Measurements from ENCODE around the gene FRMD8. TPM values are rescaled to one million over a fixed set of nuclear protein-coding genes. Genes with fewer than 3 reads are reported as not detected.

Gene FRMD8
- total RNA-seq, 1 donor from 2014 or later = 99.3 TPM

GRCh38 chr11:65379698-65380459 is 6.6 kb upstream of the FRMD8 start:
- no peak for TF ChIP-seq CTCF (IDR thresholded peaks at IDR 0.05)
- Histone ChIP-seq H3K27ac (no peak overlapping the region), H3K9me3 (no peaks in the 10 kb centered on the region), H3K36me3 (no peaks in the 10 kb centered on the region), H3K27me3 (no peaks in the 10 kb centered on the region), H3K4me1 (peaks cover 6 to 22% of the 10 kb centered on the region in 2 donors), H3K4me3 (no peak overlapping the region)
- no peak for DNase-seq (ENCODE audit: low spot score in 2 of 2)
- intact Hi-C loops (cut with DNase I) = loop anchor here (5.0 kb wide), 1 partner anchor 192 kb away; the partner anchor contains the start of genes FAM89B and ZNRD2

GRCh38 chr11:65380460-65381119 is 5.8 kb upstream of the FRMD8 start:
- no peak for DNase-seq (ENCODE audit: low spot score in 2 of 2)
- H3K27ac ChIP-seq = peak overlapping the region; percentile 95 to 97
- peaks cover 6 to 28% of the 10 kb centered on the region in 2 donors for H3K4me1 ChIP-seq

DNA sequence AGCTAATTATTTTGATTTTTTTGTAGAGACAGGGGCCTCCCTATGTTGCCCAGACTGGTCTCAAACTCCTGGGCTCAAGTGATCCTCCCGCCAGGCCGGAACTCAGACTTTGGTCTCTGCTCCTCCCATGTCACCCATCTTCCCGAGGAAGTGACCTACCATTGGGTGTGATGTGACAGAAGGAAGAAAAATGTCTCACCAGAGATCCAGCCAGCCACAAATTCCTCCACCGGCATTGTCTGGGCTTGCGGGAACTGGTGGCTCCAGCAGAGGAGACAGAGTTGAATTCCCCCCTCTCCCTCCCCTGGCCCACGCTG is 4.8 kb upstream of the FRMD8 start:
- intact Hi-C loops (cut with DNase I) = loop anchor here (1.0 to 5.0 kb wide), 3 partner anchors 35 to 191 kb away; partner anchors contain the start of genes FAM89B and ZNRD2
- Histone ChIP-seq H3K36me3 (no peaks in the 10 kb centered on the region), H3K4me1 (peaks cover 10 to 33% of the 10 kb centered on the region in 2 donors), H3K4me3 (peak overlapping the region; percentile 31 to 63), H3K27me3 (no peaks in the 10 kb centered on the region), H3K27ac (peak overlapping the region; percentile 95 to 97), H3K9me3 (no peaks in the 10 kb centered on the region)
- peak in 1 of 2 donors; percentile 78 for DNase-seq (ENCODE audit: low spot score in 2 of 2)
- TF ChIP-seq CTCF (IDR thresholded peaks at IDR 0.05) = no peak

More at GRCh38 chr11:65380460-65381119, 5.8 kb upstream of the FRMD8 start:
- H3K27me3 ChIP-seq = no peaks in the 10 kb centered on the region
- H3K36me3 ChIP-seq = no peaks in the 10 kb centered on the region
- H3K4me3 ChIP-seq = no peak overlapping the region
- intact Hi-C loops (cut with DNase I) = loop anchor here (5.0 kb wide), 1 partner anchor 192 kb away; the partner anchor contains the start of genes FAM89B and ZNRD2
- no peak for TF ChIP-seq CTCF (IDR thresholded peaks at IDR 0.05)
- no peaks in the 10 kb centered on the region for H3K9me3 ChIP-seq

DNA sequence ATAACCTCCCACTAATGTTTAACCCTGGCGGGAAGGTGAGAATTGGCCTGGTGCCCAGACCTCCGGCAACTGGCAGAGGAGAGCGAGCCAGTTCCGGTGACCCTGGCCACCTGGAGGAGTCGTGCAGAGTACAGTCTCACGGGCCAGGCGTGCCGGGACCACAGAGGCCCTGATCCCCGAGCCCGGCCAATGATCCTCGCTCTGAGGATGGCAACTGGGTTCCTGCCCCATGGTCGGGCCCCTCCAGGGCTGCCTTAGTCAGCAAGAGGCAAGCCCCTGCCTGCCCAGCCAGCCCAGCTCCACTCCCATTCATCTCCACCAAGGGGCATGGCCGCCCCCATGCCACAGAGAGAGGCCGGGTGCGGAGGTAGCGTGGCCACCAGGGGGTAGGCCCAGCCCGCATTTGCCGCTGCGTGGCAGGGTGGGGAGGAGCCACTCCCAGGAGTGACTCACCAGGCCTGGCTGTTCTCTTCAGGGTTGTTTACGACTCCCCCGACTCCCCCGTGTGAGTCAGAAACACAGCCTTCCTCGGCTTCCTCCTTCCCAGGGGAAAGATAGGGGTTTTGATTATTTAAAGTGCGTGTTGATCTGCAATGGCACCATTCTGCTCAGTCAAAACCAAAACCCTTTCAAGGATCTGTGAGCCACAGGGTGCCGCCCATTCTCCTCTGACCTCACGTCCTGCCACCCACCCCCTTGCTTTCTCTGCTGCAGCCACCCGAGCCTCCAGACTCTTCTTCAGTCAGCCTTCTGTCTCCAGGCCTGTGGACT is 4.2 kb upstream of the FRMD8 start, which contains the start of gene SLC25A45:
SLC25A45 (minus strand) TSS at position 614 of the 771 bp plus-strand sequence. CDS start 695 bp downstream, outside the sequence.
- DNase-seq (ENCODE audit: low spot score in 2 of 2) = peak; percentile 91 to 98
- H3K4me1 ChIP-seq = peaks cover 10 to 34% of the 10 kb centered on the region in 2 donors
- peak; percentile 80 to 98 (median 88) for TF ChIP-seq CTCF (IDR thresholded peaks at IDR 0.05)
- peak within 1 kb of the TSS; percentile 31 to 63 for H3K4me3 ChIP-seq
- no peaks in the 10 kb centered on the region for H3K36me3 ChIP-seq
- H3K9me3 ChIP-seq = no peaks in the 10 kb centered on the region
- intact Hi-C loops (cut with DNase I) = loop anchor here (1.0 to 5.0 kb wide), 3 partner anchors 34 to 190 kb away; partner anchors contain the start of genes FAM89B and ZNRD2
- peak within 1 kb of the TSS; percentile 95 to 97 for H3K27ac ChIP-seq
- no peaks in the 10 kb centered on the region for H3K27me3 ChIP-seq

GRCh38 chr11:65382804-65383368 is 3.6 kb upstream of the FRMD8 start:
- Histone ChIP-seq H3K4me1 (peaks cover 11 to 37% of the 10 kb centered on the region in 2 donors), H3K9me3 (no peaks in the 10 kb centered on the region), H3K36me3 (no peaks in the 10 kb centered on the region), H3K4me3 (peak overlapping the region; percentile 31 to 63), H3K27me3 (no peaks in the 10 kb centered on the region), H3K27ac (peak overlapping the region; percentile 95 to 97)
- DNase-seq (ENCODE audit: low spot score in 2 of 2) = no peak
- TF ChIP-seq CTCF (IDR thresholded peaks at IDR 0.05) = no peak
- intact Hi-C loops (cut with DNase I) = loop anchor here (1.0 to 5.0 kb wide), 3 partner anchors 33 to 189 kb away; partner anchors contain the start of genes FAM89B and ZNRD2
